ENCODE results near the gene STARD9. TPM values are rescaled to one million over a fixed set of nuclear protein-coding genes. Genes with fewer than 3 reads are reported as not detected.

The STARD9 gene
- total RNA-seq, 4 donors from 2014 or later, result 22.8 to 67.2 (median 25.2) TPM

GRCh38 chr15:42741710-42742109 lies 166.3 kb downstream of the STARD9 start:
- Histone ChIP-seq H3K36me3 (no peaks in the 10 kb centered on the region), H3K4me1 (peaks cover 0 to 4% of the 10 kb centered on the region in 2 donors), H3K4me3 (no peak overlapping the region), H3K9me3 (no peaks in the 10 kb centered on the region), H3K27me3 (no peaks in the 10 kb centered on the region), H3K27ac (no peak overlapping the region)
- no peak for TF ChIP-seq CTCF (IDR thresholded peaks at IDR 0.05)
- no peak for TF ChIP-seq POLR2A (IDR thresholded peaks at IDR 0.05)
- intact Hi-C loops (cut with DNase I; ENCODE audit: low total_unique reads), result no loop called here
- DNase-seq, result no peak

GRCh38 chr15:42742149-42742548 lies 166.7 kb downstream of the STARD9 start:
- Histone ChIP-seq H3K9me3 (no peaks in the 10 kb centered on the region), H3K4me1 (peaks cover 0 to 4% of the 10 kb centered on the region in 2 donors), H3K36me3 (no peaks in the 10 kb centered on the region), H3K27ac (no peak overlapping the region), H3K27me3 (no peaks in the 10 kb centered on the region), H3K4me3 (no peak overlapping the region)
- intact Hi-C loops (cut with DNase I; ENCODE audit: low total_unique reads), result no loop called here
- TF ChIP-seq POLR2A (IDR thresholded peaks at IDR 0.05) (no peak), CTCF (IDR thresholded peaks at IDR 0.05) (no peak)
- DNase-seq, result no peak

- H3K27ac ChIP-seq, result no peak overlapping the region
- intact Hi-C loops (cut with DNase I; ENCODE audit: low total_unique reads), result no loop called here
- H3K36me3 ChIP-seq, result no peaks in the 10 kb centered on the region
- no peaks in the 10 kb centered on the region for H3K9me3 ChIP-seq
- DNase-seq, result no peak
- no peaks in the 10 kb centered on the region for H3K27me3 ChIP-seq
- no peak overlapping the region for H3K4me3 ChIP-seq
- H3K4me1 ChIP-seq, result no peaks in the 10 kb centered on the region
- no peak for TF ChIP-seq POLR2A (IDR thresholded peaks at IDR 0.05)
- TF ChIP-seq CTCF (IDR thresholded peaks at IDR 0.05), result no peak
Observed at GRCh38 chr15:42744195-42744594, 168.8 kb downstream of the STARD9 start.

- Histone ChIP-seq H3K27me3 (no peaks in the 10 kb centered on the region), H3K4me1 (no peaks in the 10 kb centered on the region), H3K9me3 (peaks cover 0 to 10% of the 10 kb centered on the region in 2 donors), H3K27ac (no peak overlapping the region), H3K4me3 (no peak overlapping the region), H3K36me3 (no peaks in the 10 kb centered on the region)
- TF ChIP-seq POLR2A (IDR thresholded peaks at IDR 0.05), result no peak
- no peak for TF ChIP-seq CTCF (IDR thresholded peaks at IDR 0.05)
- DNase-seq, result no peak
- intact Hi-C loops (cut with DNase I; ENCODE audit: low total_unique reads), result no loop called here
Observed at GRCh38 chr15:42749266-42749665, 173.9 kb downstream of the STARD9 start.

- no peak for DNase-seq
- no peak for TF ChIP-seq CTCF (IDR thresholded peaks at IDR 0.05)
- TF ChIP-seq POLR2A (IDR thresholded peaks at IDR 0.05), result no peak
- Histone ChIP-seq H3K36me3 (no peaks in the 10 kb centered on the region), H3K27ac (no peak overlapping the region), H3K4me3 (no peak overlapping the region), H3K9me3 (peaks cover 0 to 10% of the 10 kb centered on the region in 2 donors), H3K27me3 (no peaks in the 10 kb centered on the region), H3K4me1 (no peaks in the 10 kb centered on the region)
- intact Hi-C loops (cut with DNase I; ENCODE audit: low total_unique reads), result no loop called here
Observed at GRCh38 chr15:42750306-42750705, 174.9 kb downstream of the STARD9 start.

Measured in uterus (tissue), 4 donors.